Measurements from ENCODE around the gene HRH3. TPM values are rescaled to one million over a fixed set of nuclear protein-coding genes. Genes with fewer than 3 reads are reported as not detected.
A peak's percentile ranks its signal among the peaks of the same experiment; 100 is the strongest.

HRH3 gene
- total and polyA plus RNA-seq, 2 donors (not counting 1 experiment from before 2014, with no cell fraction given), result not detected

- DNase-seq (peak; percentile 100), ATAC-seq (ENCODE audit: low read depth) (peak; percentile 98)
- H3K9ac ChIP-seq (ENCODE audit: low read length), result peak within 1 kb of the TSS; percentile 74
- peak within 1 kb of the TSS; percentile 96 for H3K27ac Mint-ChIP-seq
- H3K27me3 Mint-ChIP-seq, result peaks cover 7% of the 10 kb centered on the region
- peaks cover 0 to 13% of the 10 kb centered on the region in 2 experiments for H3K36me3 ChIP-seq (replicated peaks in 1 of 2; ENCODE audit: control extremely low read depth in 1 of 2, control insufficient read depth in 1 of 2, extremely low read depth in 1 of 2, insufficient read depth in 2 of 2, low read length in 1 of 2)
- peak within 1 kb of the TSS; percentile 43 to 83 for H3K27ac ChIP-seq (ENCODE audit: low read length in 2 of 2)
- H4K20me1 ChIP-seq (ENCODE audit: control insufficient read depth, insufficient read depth, low read length, poor library complexity, severe bottlenecking), result peaks cover 43% of the 10 kb centered on the region
- intact Hi-C loops (cut with micrococcal nuclease), result loop anchor here (1.0 to 5.0 kb wide), 11 partner anchors 18 to 714 kb away; partner anchors contain the start of genes ADRM1, CABLES2, HRH3 and LSM14B
- H2AFZ ChIP-seq (ENCODE audit: insufficient read depth, low read depth, low read length, poor library complexity, severe bottlenecking), result peak within 1 kb of the TSS; percentile 81
- H3K4me3 Mint-ChIP-seq, result peak within 1 kb of the TSS; percentile 90
- peaks cover 58% of the 10 kb centered on the region for H3K79me2 ChIP-seq (ENCODE audit: control insufficient read depth, insufficient read depth, low read length)
- peaks cover 0 to 17% (median 1%) of the 10 kb centered on the region in 4 experiments for H3K27me3 ChIP-seq (replicated peaks in 1 of 4; ENCODE audit: control extremely low read depth in 1 of 4, control insufficient read depth in 3 of 4, insufficient read depth in 4 of 4, low read length in 3 of 4)
- H3K4me1 Mint-ChIP-seq, result peaks cover 30% of the 10 kb centered on the region
- ChIA-PET POLR2A (interaction anchor here (0.5 kb wide), 1 partner anchor 149 kb away, joined by 5 read pairs; the partner anchor contains the start of gene RPS21), CTCF (interaction anchor here (0.5 to 1.3 kb wide), 4 partner anchors 145 to 1733 kb away, joined by 3 to 4 read pairs (median 4); no protein-coding TSS in a partner anchor)
- H3K9me3 ChIP-seq (ENCODE audit: control extremely low read depth in 1 of 3, control insufficient read depth in 2 of 3, insufficient read depth in 1 of 3, low read length in 2 of 3), result peaks cover 0 to 19% (median 5%) of the 10 kb centered on the region in 3 donors
- H3K4me3 ChIP-seq (ENCODE audit: control extremely low read depth in 1 of 5, extremely low read depth in 1 of 5, insufficient read depth in 1 of 5, low read depth in 2 of 5, low read length in 4 of 5), result peak within 1 kb of the TSS; percentile 46 to 74 (median 60)
- no peaks in the 10 kb centered on the region for H3K9me3 Mint-ChIP-seq (ENCODE audit: insufficient read depth)
- peaks cover 17 to 22% of the 10 kb centered on the region in 2 donors for H3K4me1 ChIP-seq (ENCODE audit: control insufficient read depth in 2 of 2, insufficient read depth in 2 of 2, low read length in 2 of 2)
- TF ChIP-seq CTCF (IDR thresholded peaks at IDR 0.05) (no peak), EZH2 (IDR thresholded peaks at IDR 0.05; ENCODE audit: borderline replicate concordance, insufficient read depth, low read depth, low read length, poor library complexity, severe bottlenecking) (no peak)
- peak within 1 kb of the TSS; percentile 95 for H3K4me2 ChIP-seq (replicated peaks; ENCODE audit: low read depth, low read length, poor library complexity, severe bottlenecking)
- WGBS (ENCODE audit: insufficient coverage), result under 1% methylated on average over 54 of the region's 55 CpGs
Observed at GRCh38 chr20:62237801-62238568, 17.9 kb upstream of the HRH3 start, which contains the start of gene OSBPL2. TSS of gene OSBPL2 (plus strand) at chr20:62238521. CDS start at chr20:62256185, 17,664 bp downstream.

Measured in B cell (primary cell).